GM21423 (cell line): Measurements from ENCODE around the gene MICALL1.

Experiments used
- ATAC-seq: cut with Tn5 transposase; IDR thresholded peaks from one replicate; pipeline ENCODE4 v1.9.1; 2021; ENCODE audit warnings: mild to moderate bottlenecking, moderate library complexity; ENCODE audit not compliant: unreplicated experiment

MICALL1 gene

GRCh38 chr22:37906364-37907008, 389 bp downstream of the MICALL1 start:
- ATAC-seq = peak; percentile 2

GRCh38 chr22:37907036-37907954, 1.2 kb downstream of the MICALL1 start:
- no peak for ATAC-seq

GRCh38 chr22:37909766-37910165, 3.7 kb downstream of the MICALL1 start:
- ATAC-seq = no peak

GRCh38 chr22:37910890-37911672, 5.0 kb downstream of the MICALL1 start:
- no peak for ATAC-seq

- no peak for ATAC-seq
These were observed 5.6 kb downstream of the MICALL1 start for GRCh38 chr22:37911697-37912096.

- no peak for ATAC-seq
These were observed 6.1 kb downstream of the MICALL1 start for GRCh38 chr22:37912171-37912570.

GRCh38 chr22:37913233-37913721, 7.2 kb downstream of the MICALL1 start:
- ATAC-seq = no peak

- ATAC-seq = no peak
These were observed 10.2 kb downstream of the MICALL1 start for GRCh38 chr22:37916311-37916710.

GRCh38 chr22:37917874-37918548, 11.9 kb downstream of the MICALL1 start:
- no peak for ATAC-seq

- no peak for ATAC-seq
These were observed 12.6 kb downstream of the MICALL1 start for GRCh38 chr22:37918580-37919270.

- ATAC-seq = no peak
These were observed 14.0 kb downstream of the MICALL1 start for GRCh38 chr22:37920126-37920525.

GRCh38 chr22:37922191-37922590, 16.1 kb downstream of the MICALL1 start:
- ATAC-seq = no peak

GRCh38 chr22:37923927-37924326, 17.8 kb downstream of the MICALL1 start:
- ATAC-seq = no peak

GRCh38 chr22:37924386-37925065, 18.4 kb downstream of the MICALL1 start:
- no peak for ATAC-seq

GRCh38 chr22:37925330-37925729, 19.2 kb downstream of the MICALL1 start:
- no peak for ATAC-seq

- ATAC-seq = no peak
These were observed 19.7 kb downstream of the MICALL1 start for GRCh38 chr22:37925767-37926166.

GRCh38 chr22:37926358-37926757, 20.3 kb downstream of the MICALL1 start:
- no peak for ATAC-seq

GRCh38 chr22:37926771-37927636, 20.9 kb downstream of the MICALL1 start:
- ATAC-seq = no peak

- ATAC-seq = no peak
These were observed 21.5 kb downstream of the MICALL1 start for GRCh38 chr22:37927637-37927936.
